Fibroblast of lung (primary cell): Measurements from ENCODE around the gene TMEM126B. TPM values are rescaled to one million over a fixed set of nuclear protein-coding genes. Genes with fewer than 3 reads are reported as not detected.
A peak's percentile ranks its signal among the peaks of the same experiment; 100 is the strongest.

Experiments used
- DNase-seq, 2 donors: peaks; one replicate each; pipeline versions ENCODE4 v3.0.0 to v3.0.0-alpha.2; 2010; ENCODE audit warnings: low read depth in 2 of 2
- H2AFZ ChIP-seq: 2 replicates; pipeline ENCODE4 v1.5.1; 2012; ENCODE audit warnings: low read length, control low read depth, inconsistent platforms
- H3K27ac ChIP-seq: 2 replicates; pipeline ENCODE4 v1.5.1; 2011; ENCODE audit warnings: low read length, control low read depth; ENCODE audit not compliant: insufficient read depth
- H3K27me3 ChIP-seq: 2 replicates; pipeline ENCODE4 v1.5.1; 2011; ENCODE audit warnings: mild to moderate bottlenecking, low read length; ENCODE audit not compliant: control insufficient read depth, insufficient read depth
- H3K36me3 ChIP-seq: 2 replicates; pipeline ENCODE4 v1.5.1; 2011; ENCODE audit warnings: low read length; ENCODE audit not compliant: control insufficient read depth, insufficient read depth
- H3K4me1 ChIP-seq: 2 replicates; pipeline ENCODE4 v1.5.1; 2011; ENCODE audit warnings: low read length; ENCODE audit not compliant: control insufficient read depth, insufficient read depth; ENCODE audit errors: extremely low read depth
- H3K4me2 ChIP-seq: 2 replicates; pipeline ENCODE4 v1.5.1; 2011; ENCODE audit warnings: low read length, control low read depth; ENCODE audit not compliant: insufficient read depth; ENCODE audit errors: extremely low read depth
- H3K4me3 ChIP-seq, 4 experiments: fragments of 200-600 bp in 1 of 4; sonication (generic) in 1 of 4; replicated peaks in 1 of 4; 2 replicates each; pipeline ENCODE4 v1.5.1; 2011 to 2016; ENCODE audit warnings: low read length in 4 of 4, low read depth in 3 of 4, mild to moderate bottlenecking in 3 of 4, control low read depth in 2 of 4, inconsistent platforms in 1 of 4, mixed read lengths in 1 of 4; ENCODE audit not compliant: insufficient read depth in 1 of 4; ENCODE audit errors: control extremely low read depth in 1 of 4
- H3K79me2 ChIP-seq: 2 replicates; pipeline ENCODE4 v1.5.1; 2012; ENCODE audit warnings: mild to moderate bottlenecking, low read length, inconsistent platforms; ENCODE audit not compliant: control insufficient read depth, insufficient read depth
- H3K9ac ChIP-seq: 2 replicates; pipeline ENCODE4 v1.5.1; 2011; ENCODE audit warnings: mild to moderate bottlenecking, low read length, control low read depth; ENCODE audit not compliant: insufficient read depth
- H3K9me3 ChIP-seq: 2 replicates; pipeline ENCODE4 v1.5.1; 2012; ENCODE audit warnings: low read depth, low read length; ENCODE audit not compliant: control insufficient read depth, insufficient read depth
- H4K20me1 ChIP-seq: 2 replicates; pipeline ENCODE4 v1.5.1; 2011; ENCODE audit warnings: low read length; ENCODE audit not compliant: control insufficient read depth, insufficient read depth; ENCODE audit errors: extremely low read depth
- EZH2 ChIP-seq: IDR thresholded peaks from 2 replicates; pipeline ENCODE4 v1.5.1; 2012; ENCODE audit warnings: low read length, control low read depth, mild to moderate bottlenecking; ENCODE audit errors: missing control alignments
- polyA plus RNA-seq, 2 donors: library from polyadenylated mRNA; depleted of rRNA in 1 of 2; stranded (reverse) in 1 of 2; unstranded in 1 of 2; fragments of >200 nt; gene quantifications; 2 replicates each; pipeline ENCODE4 v1.2.1, GENCODE V29; 2011 to 2012; ENCODE audit warnings: missing spikeins in 1 of 2
- total RNA-seq: library from RNA; depleted of rRNA; stranded (reverse); fragments of >200 nt; gene quantifications from 2 replicates; pipeline ENCODE4 v1.2.1, GENCODE V29; 2014
- TF ChIP-seq, protein P1 (sequence below), 2 donors: IDR thresholded peaks in 1 of 2; conservative IDR thresholded peaks in 1 of 2; 1 replicate in 1 of 2; 2 replicates in 1 of 2; pipeline ENCODE4 v1.5.1; 2011 to 2012; ENCODE audit warnings: low read length in 2 of 2, control low read depth in 1 of 2, inconsistent platforms in 1 of 2, low read depth in 1 of 2, mild to moderate bottlenecking in 1 of 2

Gene TMEM126B
- total and polyA plus RNA-seq, 2 donors (not counting 1 experiment from before 2014, with no cell fraction given), result 70.5 to 84.5 TPM

DNA sequence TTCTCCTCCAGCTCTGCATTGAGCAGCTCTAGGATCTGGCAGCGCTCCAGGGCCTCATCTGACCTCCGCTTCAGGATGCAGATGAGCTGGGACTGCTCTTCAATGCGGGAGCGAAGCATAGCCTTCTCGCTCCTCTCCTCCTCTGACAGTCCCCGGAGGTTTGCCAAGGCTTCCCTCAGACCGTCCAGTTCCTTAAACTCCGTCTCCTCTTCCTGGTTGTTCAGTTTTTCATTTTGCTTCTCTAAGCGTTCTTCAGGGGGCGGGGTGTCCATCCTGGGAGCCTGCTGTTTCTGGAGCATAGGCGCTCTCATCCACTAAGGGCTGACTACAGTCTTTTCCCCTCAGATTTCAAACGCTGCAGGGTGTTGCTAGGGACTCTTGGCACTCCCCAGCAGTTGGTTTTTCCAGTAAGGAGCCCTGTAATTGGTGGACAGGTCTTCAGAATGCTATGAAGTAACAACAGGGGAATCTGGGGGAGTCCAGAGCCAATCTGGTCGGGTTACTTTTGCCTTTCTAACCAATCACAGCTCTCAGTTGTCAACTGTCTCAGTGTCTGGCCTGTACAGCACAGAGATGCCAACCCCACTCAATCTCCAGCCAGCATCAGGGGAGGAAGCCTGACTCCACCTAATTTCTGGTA, 57.5 kb downstream of the TMEM126B start, which contains the start of gene CCDC89:
Gene CCDC89, minus strand, starts transcription at position 376 of the 640 bp plus-strand sequence. Its CDS starts 65 bp downstream, at position 311.
- no peaks in the 10 kb centered on the region for H3K9me3 ChIP-seq
- no peaks in the 10 kb centered on the region for H3K36me3 ChIP-seq
- H3K27ac ChIP-seq, result peak within 1 kb of the TSS; percentile 84
- peak within 1 kb of the TSS; percentile 88 for H3K4me2 ChIP-seq
- H3K4me1 ChIP-seq, result peaks cover 21% of the 10 kb centered on the region
- peak within 1 kb of the TSS; percentile 60 for H3K9ac ChIP-seq
- H3K4me3 ChIP-seq, result peak within 1 kb of the TSS; percentile 30 to 66 (median 57)
- H2AFZ ChIP-seq, result peak within 1 kb of the TSS; percentile 73
- H4K20me1 ChIP-seq, result no peaks in the 10 kb centered on the region
- no peaks in the 10 kb centered on the region for H3K79me2 ChIP-seq
- H3K27me3 ChIP-seq, result no peaks in the 10 kb centered on the region
- TF ChIP-seq, protein P1, sequence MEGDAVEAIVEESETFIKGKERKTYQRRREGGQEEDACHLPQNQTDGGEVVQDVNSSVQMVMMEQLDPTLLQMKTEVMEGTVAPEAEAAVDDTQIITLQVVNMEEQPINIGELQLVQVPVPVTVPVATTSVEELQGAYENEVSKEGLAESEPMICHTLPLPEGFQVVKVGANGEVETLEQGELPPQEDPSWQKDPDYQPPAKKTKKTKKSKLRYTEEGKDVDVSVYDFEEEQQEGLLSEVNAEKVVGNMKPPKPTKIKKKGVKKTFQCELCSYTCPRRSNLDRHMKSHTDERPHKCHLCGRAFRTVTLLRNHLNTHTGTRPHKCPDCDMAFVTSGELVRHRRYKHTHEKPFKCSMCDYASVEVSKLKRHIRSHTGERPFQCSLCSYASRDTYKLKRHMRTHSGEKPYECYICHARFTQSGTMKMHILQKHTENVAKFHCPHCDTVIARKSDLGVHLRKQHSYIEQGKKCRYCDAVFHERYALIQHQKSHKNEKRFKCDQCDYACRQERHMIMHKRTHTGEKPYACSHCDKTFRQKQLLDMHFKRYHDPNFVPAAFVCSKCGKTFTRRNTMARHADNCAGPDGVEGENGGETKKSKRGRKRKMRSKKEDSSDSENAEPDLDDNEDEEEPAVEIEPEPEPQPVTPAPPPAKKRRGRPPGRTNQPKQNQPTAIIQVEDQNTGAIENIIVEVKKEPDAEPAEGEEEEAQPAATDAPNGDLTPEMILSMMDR (conservative IDR thresholded peaks at IDR 0.05 in 1 of 2, IDR thresholded peaks at IDR 0.05 in 1 of 2; ENCODE audit: low read depth in 1 of 2, low read length in 2 of 2), result no peak
- TF ChIP-seq EZH2, result no peak
- peak; percentile 99 for DNase-seq

Other genes starting within 250 kb of the TMEM126B start
- gene DLG2, start 1.2 kb upstream of the TMEM126B start, total RNA-seq, result 2.1 and 2.3 TPM in 2 replicates
- gene DLG2, start 1.2 kb upstream of the TMEM126B start, polyA plus RNA-seq, result 0.54 and 0.77 TPM in 2 replicates
- 36.0 and 36.7 TPM in 2 replicates for gene TMEM126A, start 19.4 kb downstream of the TMEM126B start, total RNA-seq
- gene TMEM126A, start 19.4 kb downstream of the TMEM126B start, polyA plus RNA-seq, result 63.9 and 76.6 TPM in 2 replicates
- 40.3 and 41.1 TPM in 2 replicates for gene CREBZF, start 36.5 kb downstream of the TMEM126B start, total RNA-seq
- gene CREBZF, start 36.5 kb downstream of the TMEM126B start, polyA plus RNA-seq, result 12.6 and 20.5 TPM in 2 replicates
- 2.8 and 4.1 TPM in 2 replicates for gene CCDC89, start 57.6 kb downstream of the TMEM126B start, total RNA-seq
- 2.3 and 2.9 TPM in 2 replicates for gene CCDC89, start 57.6 kb downstream of the TMEM126B start, polyA plus RNA-seq
- 39.8 and 165 TPM in 2 replicates for gene SYTL2, start 182.5 kb downstream of the TMEM126B start, total RNA-seq
- gene SYTL2, start 182.5 kb downstream of the TMEM126B start, polyA plus RNA-seq, result 148 and 387 TPM in 2 replicates
- under 0.01 TPM in 1 of 2 replicates, not detected in the other for gene CCDC83, start 226.8 kb downstream of the TMEM126B start, total RNA-seq
- gene CCDC83, start 226.8 kb downstream of the TMEM126B start, polyA plus RNA-seq, result not detected in 2 replicates